ENCODE data around the gene NYNRIN.
A peak's percentile ranks its signal among the peaks of the same experiment; 100 is the strongest.

The NYNRIN gene

GRCh38 chr14:24390701-24391468 is 7.9 kb upstream of the NYNRIN start:
- H3K4me3 ChIP-seq (ENCODE audit: low read depth, low read length), result no peak overlapping the region

- H3K4me3 ChIP-seq (ENCODE audit: low read depth, low read length), result no peak overlapping the region
These were observed 6.3 kb upstream of the NYNRIN start for GRCh38 chr14:24392325-24393091.

GRCh38 chr14:24394275-24394674 is 4.5 kb upstream of the NYNRIN start:
- H3K4me3 ChIP-seq (ENCODE audit: low read depth, low read length), result no peak overlapping the region

- H3K4me3 ChIP-seq (ENCODE audit: low read depth, low read length), result no peak overlapping the region
These were observed 2.9 kb upstream of the NYNRIN start for GRCh38 chr14:24395609-24396582.

GRCh38 chr14:24397639-24398292 is 1.0 kb upstream of the NYNRIN start:
- H3K4me3 ChIP-seq (ENCODE audit: low read depth, low read length), result no peak overlapping the region

- no peak overlapping the region for H3K4me3 ChIP-seq (ENCODE audit: low read depth, low read length)
These were observed 530 bp upstream of the NYNRIN start for GRCh38 chr14:24398293-24398652.

- peak overlapping the region; percentile 60 for H3K4me3 ChIP-seq (ENCODE audit: low read depth, low read length)
These were observed 632 bp downstream of the NYNRIN start for GRCh38 chr14:24399447-24399822.

- no peak overlapping the region for H3K4me3 ChIP-seq (ENCODE audit: low read depth, low read length)
These were observed 1.4 kb downstream of the NYNRIN start for GRCh38 chr14:24399999-24400718.

GRCh38 chr14:24401810-24402702 is 3.3 kb downstream of the NYNRIN start:
- no peak overlapping the region for H3K4me3 ChIP-seq (ENCODE audit: low read depth, low read length)

- no peak overlapping the region for H3K4me3 ChIP-seq (ENCODE audit: low read depth, low read length)
These were observed 4.6 kb downstream of the NYNRIN start for GRCh38 chr14:24403294-24403998.

- H3K4me3 ChIP-seq (ENCODE audit: low read depth, low read length), result no peak overlapping the region
These were observed 6.0 kb downstream of the NYNRIN start for GRCh38 chr14:24404814-24405213.

GRCh38 chr14:24406416-24406815 is 7.6 kb downstream of the NYNRIN start:
- H3K4me3 ChIP-seq (ENCODE audit: low read depth, low read length), result no peak overlapping the region

GRCh38 chr14:24407608-24408325 is 9.0 kb downstream of the NYNRIN start:
- no peak overlapping the region for H3K4me3 ChIP-seq (ENCODE audit: low read depth, low read length)

- H3K4me3 ChIP-seq (ENCODE audit: low read depth, low read length), result no peak overlapping the region
These were observed 10.0 kb downstream of the NYNRIN start for GRCh38 chr14:24408764-24409163.

- H3K4me3 ChIP-seq (ENCODE audit: low read depth, low read length), result no peak overlapping the region
These were observed 10.4 kb downstream of the NYNRIN start for GRCh38 chr14:24409192-24409591.

GRCh38 chr14:24409956-24410355 is 11.2 kb downstream of the NYNRIN start:
- H3K4me3 ChIP-seq (ENCODE audit: low read depth, low read length), result no peak overlapping the region

GRCh38 chr14:24411443-24412389 is 12.9 kb downstream of the NYNRIN start:
- no peak overlapping the region for H3K4me3 ChIP-seq (ENCODE audit: low read depth, low read length)
